Caco-2 (cell line): Measurements from ENCODE around the gene NES. TPM values are rescaled to one million over a fixed set of nuclear protein-coding genes. Genes with fewer than 3 reads are reported as not detected.
A peak's percentile ranks its signal among the peaks of the same experiment; 100 is the strongest.

Experiments
- BruUV-seq: library from RNA; stranded (reverse); fragments of 400-500 nt; replicated peaks from 2 replicates; lab custom pipeline; 2021; lab: Mats Ljungman, UMichigan
- CTCF ChIA-PET: fragments of 300-600 bp; sonication (Branson Sonifier 250); formaldehyde crosslinking; loops from one replicate; lab custom pipeline; 2022; ENCODE audit warnings: antibody characterized with exemption; lab: Charles Lee
- POLR2A ChIA-PET: fragments of 300-600 bp; sonication (Branson Sonifier 250); formaldehyde crosslinking; loops from one replicate; lab custom pipeline; 2022; ENCODE audit warnings: antibody characterized with exemption; lab: Charles Lee
- DNase-seq, 2 experiments: peaks; one replicate each; pipeline versions ENCODE4 v3.0.0 to v3.0.0-alpha.2; 2020 to 2022
- H3K27me3 ChIP-seq: replicated peaks from 2 replicates; pipeline ENCODE4 v1.6.0; 2011; ENCODE audit warnings: low read length; ENCODE audit not compliant: control insufficient read depth, insufficient read depth
- H3K36me3 ChIP-seq: 2 replicates; pipeline ENCODE4 v1.5.1; 2011; ENCODE audit warnings: low read length; ENCODE audit not compliant: control insufficient read depth, insufficient read depth
- H3K4me1 ChIP-seq: fragments of 250-450 bp; sonication (Bioruptor Pico); 2 replicates; pipeline ENCODE4 v1.5.1; 2020; ENCODE audit warnings: mild to moderate bottlenecking
- H3K4me3 ChIP-seq: 2 replicates; pipeline ENCODE4 v1.5.1; 2011; ENCODE audit warnings: low read depth, mild to moderate bottlenecking, control low read depth, low read length
- H3K9me3 ChIP-seq: fragments of 250-450 bp; sonication (Bioruptor Pico); 2 replicates; pipeline ENCODE4 v1.5.1; 2020; ENCODE audit warnings: mild to moderate bottlenecking, moderate library complexity
- H3K27ac Mint-ChIP-seq: one replicate; pipeline ENCODE4 v1.8.0; 2022; ENCODE audit warnings: mixed read lengths; ENCODE audit not compliant: unreplicated experiment
- H3K27me3 Mint-ChIP-seq: one replicate; pipeline ENCODE4 v1.8.0; 2022; ENCODE audit warnings: mixed read lengths; ENCODE audit not compliant: insufficient read depth, unreplicated experiment
- H3K36me3 Mint-ChIP-seq: one replicate; pipeline ENCODE4 v1.8.0; 2022; ENCODE audit warnings: mild to moderate bottlenecking, mixed read lengths; ENCODE audit not compliant: insufficient read depth, unreplicated experiment
- H3K4me1 Mint-ChIP-seq: one replicate; pipeline ENCODE4 v1.8.0; 2022; ENCODE audit warnings: low read depth, mixed read lengths; ENCODE audit not compliant: unreplicated experiment
- H3K4me3 Mint-ChIP-seq: one replicate; pipeline ENCODE4 v1.8.0; 2022; ENCODE audit warnings: mild to moderate bottlenecking, moderate library complexity, mixed read lengths; ENCODE audit not compliant: unreplicated experiment
- H3K9me3 Mint-ChIP-seq: one replicate; pipeline ENCODE4 v1.8.0; 2022; ENCODE audit warnings: mixed read lengths; ENCODE audit not compliant: unreplicated experiment
- CTCF ChIP-seq, 2 experiments: fragments of 200-600 bp in 1 of 2; IDR thresholded peaks; 1 replicate in 1 of 2; 2 replicates in 1 of 2; pipeline versions ENCODE4 v1.5.1 to v1.8.0; 2011 to 2022; ENCODE audit warnings: antibody characterized with exemption in 1 of 2, control low read depth in 1 of 2, inconsistent platforms in 1 of 2, low read depth in 1 of 2, low read length in 1 of 2, mild to moderate bottlenecking in 1 of 2, moderate library complexity in 1 of 2; ENCODE audit not compliant: insufficient read depth in 1 of 2, severe bottlenecking in 1 of 2, unreplicated experiment in 1 of 2
- intact Hi-C: fragments of 100-400 bp; cut with micrococcal nuclease; formaldehyde crosslinking; loops from one replicate; pipeline ENCODE4 v1.10.0; 2022; ENCODE audit not compliant: unreplicated experiment
- total RNA-seq: library from RNA; stranded (reverse); gene quantifications from 2 replicates; pipeline ENCODE4 v1.2.3, GENCODE V29; 2022

Gene NES
- total RNA-seq, 1 experiment from 2014 or later: 18.0 TPM

- H3K4me1 Mint-ChIP-seq: peaks cover 16% of the 10 kb centered on the region
- ChIA-PET CTCF (interaction anchor here (0.7 to 7.3 kb wide), 5 partner anchors 11 to 27 kb away, joined by 3 to 190 read pairs (median 24); partner anchors contain the start of genes ISG20L2, METTL25B and NES), POLR2A (interaction anchor here (1.0 kb wide), 1 partner anchor 28 kb away, joined by 3 read pairs; the partner anchor contains the start of gene NES)
- no peaks in the 10 kb centered on the region for H3K9me3 Mint-ChIP-seq
- H3K36me3 ChIP-seq: peaks cover 1% of the 10 kb centered on the region
- H3K9me3 ChIP-seq: no peaks in the 10 kb centered on the region
- H3K27me3 ChIP-seq: no peaks in the 10 kb centered on the region
- no TSS peak for BruUV-seq
- H3K36me3 Mint-ChIP-seq: peaks cover 9% of the 10 kb centered on the region
- H3K4me1 ChIP-seq: peaks cover 7% of the 10 kb centered on the region
- no peak for DNase-seq
- peak overlapping the region; percentile 32 for H3K27ac Mint-ChIP-seq
- TF ChIP-seq CTCF (IDR thresholded peaks at IDR 0.05; ENCODE audit: insufficient read depth in 1 of 2, low read depth in 1 of 2, low read length in 1 of 2, severe bottlenecking in 1 of 2, unreplicated experiment in 1 of 2): no peak
- intact Hi-C loops: no loop called here
- no peaks in the 10 kb centered on the region for H3K27me3 Mint-ChIP-seq
- H3K4me3 Mint-ChIP-seq: peak overlapping the region; percentile 90
- peak overlapping the region; percentile 53 for H3K4me3 ChIP-seq
Observed at GRCh38 chr1:156704166-156704711, 27.0 kb upstream of the NES start.

GRCh38 chr1:156703741-156704140, 26.5 kb upstream of the NES start:
- no peak overlapping the region for H3K4me3 ChIP-seq
- BruUV-seq: no TSS peak
- Mint-ChIP-seq H3K9me3 (no peaks in the 10 kb centered on the region), H3K4me3 (peak overlapping the region; percentile 90), H3K4me1 (peaks cover 16% of the 10 kb centered on the region), H3K36me3 (peaks cover 13% of the 10 kb centered on the region), H3K27me3 (no peaks in the 10 kb centered on the region), H3K27ac (no peak overlapping the region)
- DNase-seq: no peak
- CTCF ChIA-PET: interaction anchor here (7.3 kb wide), 1 partner anchor 14 kb away, joined by 190 read pairs; no protein-coding TSS in a partner anchor
- no peaks in the 10 kb centered on the region for H3K27me3 ChIP-seq
- intact Hi-C loops: no loop called here
- peaks cover 1% of the 10 kb centered on the region for H3K36me3 ChIP-seq
- POLR2A ChIA-PET: no interaction called here
- no peaks in the 10 kb centered on the region for H3K9me3 ChIP-seq
- no peak for TF ChIP-seq CTCF (IDR thresholded peaks at IDR 0.05; ENCODE audit: insufficient read depth in 1 of 2, low read depth in 1 of 2, low read length in 1 of 2, severe bottlenecking in 1 of 2, unreplicated experiment in 1 of 2)
- H3K4me1 ChIP-seq: peaks cover 7% of the 10 kb centered on the region

DNA sequence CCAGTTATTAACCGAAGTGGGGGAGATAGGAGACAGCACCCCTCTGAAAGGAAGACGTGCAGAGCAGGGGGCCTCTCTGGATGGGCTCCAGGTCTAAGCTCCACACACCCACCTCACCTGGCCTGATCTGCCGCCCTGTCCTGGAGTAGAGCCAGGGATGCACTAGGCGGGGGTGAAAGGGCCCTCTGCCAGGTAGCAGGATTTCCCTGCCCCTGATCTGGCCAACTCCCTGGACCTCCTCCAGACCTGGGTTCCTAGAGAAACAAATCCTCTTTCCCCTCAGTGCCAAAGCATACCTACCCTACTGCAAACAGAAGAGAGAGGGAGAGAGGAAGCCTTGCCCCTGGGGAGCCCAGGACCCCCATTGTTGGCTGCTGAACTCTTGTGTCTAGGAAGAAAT, 26.1 kb upstream of the NES start:
- no peaks in the 10 kb centered on the region for H3K27me3 Mint-ChIP-seq
- ChIA-PET CTCF (interaction anchor here (0.7 to 7.3 kb wide), 3 partner anchors 10 to 27 kb away, joined by 4 to 190 read pairs (median 4); partner anchors contain the start of gene NES), POLR2A (no interaction called here)
- H3K36me3 Mint-ChIP-seq: peaks cover 17% of the 10 kb centered on the region
- H3K4me3 Mint-ChIP-seq: no peak overlapping the region
- no peak for DNase-seq
- Histone ChIP-seq H3K4me3 (no peak overlapping the region), H3K9me3 (no peaks in the 10 kb centered on the region), H3K27me3 (no peaks in the 10 kb centered on the region), H3K4me1 (peaks cover 7% of the 10 kb centered on the region), H3K36me3 (peaks cover 1% of the 10 kb centered on the region)
- intact Hi-C loops: no loop called here
- no peak overlapping the region for H3K27ac Mint-ChIP-seq
- BruUV-seq: no TSS peak
- no peak for TF ChIP-seq CTCF (IDR thresholded peaks at IDR 0.05; ENCODE audit: insufficient read depth in 1 of 2, low read depth in 1 of 2, low read length in 1 of 2, severe bottlenecking in 1 of 2, unreplicated experiment in 1 of 2)
- no peaks in the 10 kb centered on the region for H3K9me3 Mint-ChIP-seq
- peaks cover 16% of the 10 kb centered on the region for H3K4me1 Mint-ChIP-seq
